Measurements from ENCODE around the gene CPSF2. TPM values are rescaled to one million over a fixed set of nuclear protein-coding genes. Genes with fewer than 3 reads are reported as not detected.
A peak's percentile ranks its signal among the peaks of the same experiment; 100 is the strongest.
"Not testable (repeated sequence)": the region's sequence is repeated elsewhere in the genome, so short reads cannot be mapped to it uniquely, and the experiment has no call there.

The CPSF2 gene
- total RNA-seq, 2 donors from 2014 or later: 91.8 to 103 TPM

GRCh38 chr14:92207012-92207927 is 85.5 kb downstream of the CPSF2 start:
- Histone ChIP-seq H3K27me3 (ENCODE audit: control insufficient read depth, insufficient read depth, low read length, poor library complexity, severe bottlenecking) (no peaks in the 10 kb centered on the region), H3K4me3 (ENCODE audit: low read length) (no peak overlapping the region), H3K4me1 (ENCODE audit: control insufficient read depth, insufficient read depth, low read length) (no peaks in the 10 kb centered on the region), H3K9ac (ENCODE audit: extremely low read depth, low read length, poor library complexity, severe bottlenecking) (no peak overlapping the region), H3K9me3 (ENCODE audit: control insufficient read depth, low read length) (no peaks in the 10 kb centered on the region), H3K36me3 (ENCODE audit: control insufficient read depth, insufficient read depth, low read length) (no peaks in the 10 kb centered on the region), H3K27ac (ENCODE audit: low read depth, low read length) (no peak overlapping the region)
- Mint-ChIP-seq H3K4me3 (no peak overlapping the region), H3K27ac (no peak overlapping the region), H3K27me3 (ENCODE audit: insufficient read depth) (peaks cover 4% of the 10 kb centered on the region), H3K9me3 (no peaks in the 10 kb centered on the region), H3K36me3 (ENCODE audit: low read depth) (no peaks in the 10 kb centered on the region), H3K4me1 (peaks cover 7% of the 10 kb centered on the region)
- TF ChIP-seq CTCF (conservative IDR thresholded peaks at IDR 0.05): no peak
- DNase-seq: peak; percentile 81
- WGBS, 2 experiments (ENCODE audit: insufficient coverage in 1 of 2, insufficient read length in 1 of 2): 79 to 81% methylated on average over 3 to 17 of the region's 17 CpGs

- H3K27me3 Mint-ChIP-seq (ENCODE audit: insufficient read depth): peaks cover 4% of the 10 kb centered on the region
Observed at GRCh38 chr14:92207928-92208265, 86.1 kb downstream of the CPSF2 start.

GRCh38 chr14:92209141-92209540 is 87.4 kb downstream of the CPSF2 start:
- no peak for TF ChIP-seq CTCF (conservative IDR thresholded peaks at IDR 0.05)
- Histone ChIP-seq H3K27me3 (ENCODE audit: control insufficient read depth, insufficient read depth, low read length, poor library complexity, severe bottlenecking) (no peaks in the 10 kb centered on the region), H3K9me3 (ENCODE audit: control insufficient read depth, low read length) (no peaks in the 10 kb centered on the region), H3K9ac (ENCODE audit: extremely low read depth, low read length, poor library complexity, severe bottlenecking) (no peak overlapping the region), H3K27ac (ENCODE audit: low read depth, low read length) (no peak overlapping the region), H3K4me3 (ENCODE audit: low read length) (no peak overlapping the region), H3K4me1 (ENCODE audit: control insufficient read depth, insufficient read depth, low read length) (no peaks in the 10 kb centered on the region), H3K36me3 (ENCODE audit: control insufficient read depth, insufficient read depth, low read length) (no peaks in the 10 kb centered on the region)
- Mint-ChIP-seq H3K4me3 (no peak overlapping the region), H3K4me1 (peaks cover 7% of the 10 kb centered on the region), H3K36me3 (ENCODE audit: low read depth) (no peaks in the 10 kb centered on the region), H3K9me3 (peaks cover 6% of the 10 kb centered on the region), H3K27ac (no peak overlapping the region), H3K27me3 (ENCODE audit: insufficient read depth) (peaks cover 5% of the 10 kb centered on the region)
- WGBS, 2 experiments (ENCODE audit: insufficient coverage in 1 of 2, insufficient read length in 1 of 2): 88 to 89% methylated on average over 14 of the region's 14 CpGs
- DNase-seq: no peak

More at GRCh38 chr14:92207928-92208265, 86.1 kb downstream of the CPSF2 start:
- Mint-ChIP-seq H3K36me3 (ENCODE audit: low read depth) (no peaks in the 10 kb centered on the region), H3K4me3 (no peak overlapping the region), H3K9me3 (no peaks in the 10 kb centered on the region), H3K4me1 (peaks cover 7% of the 10 kb centered on the region), H3K27ac (no peak overlapping the region)
- Histone ChIP-seq H3K9me3 (ENCODE audit: control insufficient read depth, low read length) (no peaks in the 10 kb centered on the region), H3K4me3 (ENCODE audit: low read length) (no peak overlapping the region), H3K9ac (ENCODE audit: extremely low read depth, low read length, poor library complexity, severe bottlenecking) (no peak overlapping the region), H3K27ac (ENCODE audit: low read depth, low read length) (no peak overlapping the region), H3K36me3 (ENCODE audit: control insufficient read depth, insufficient read depth, low read length) (no peaks in the 10 kb centered on the region), H3K27me3 (ENCODE audit: control insufficient read depth, insufficient read depth, low read length, poor library complexity, severe bottlenecking) (no peaks in the 10 kb centered on the region), H3K4me1 (ENCODE audit: control insufficient read depth, insufficient read depth, low read length) (no peaks in the 10 kb centered on the region)
- no peak for TF ChIP-seq CTCF (conservative IDR thresholded peaks at IDR 0.05)
- no peak for DNase-seq
- WGBS, 2 experiments (ENCODE audit: insufficient coverage in 1 of 2, insufficient read length in 1 of 2): 94 to 100% methylated on average over 2 to 6 of the region's 6 CpGs

GRCh38 chr14:92213125-92213524 is 91.4 kb downstream of the CPSF2 start:
- not testable (repeated sequence) for H3K36me3 ChIP-seq (ENCODE audit: control insufficient read depth, insufficient read depth, low read length); H3K36me3 Mint-ChIP-seq (ENCODE audit: low read depth); H3K4me3 ChIP-seq (ENCODE audit: low read length); H3K9ac ChIP-seq (ENCODE audit: extremely low read depth, low read length, poor library complexity, severe bottlenecking); H3K4me3 Mint-ChIP-seq; H3K27ac ChIP-seq (ENCODE audit: low read depth, low read length); H3K4me1 Mint-ChIP-seq; H3K27ac Mint-ChIP-seq; H3K9me3 Mint-ChIP-seq; H3K9me3 ChIP-seq (ENCODE audit: control insufficient read depth, low read length); DNase-seq; H3K27me3 ChIP-seq (ENCODE audit: control insufficient read depth, insufficient read depth, low read length, poor library complexity, severe bottlenecking); H3K4me1 ChIP-seq (ENCODE audit: control insufficient read depth, insufficient read depth, low read length); H3K27me3 Mint-ChIP-seq (ENCODE audit: insufficient read depth)
- 97 to 100% methylated on average over 1 to 3 of the region's 3 CpGs for WGBS, 2 experiments (ENCODE audit: insufficient coverage in 1 of 2, insufficient read length in 1 of 2)

All from endodermal cell (in vitro differentiated cells).